HFF-Myc (cell line): ENCODE data around the gene MAB21L2.

ENCODE experiments used
- DNase-seq: peaks from one replicate; pipeline ENCODE4 v3.0.0-alpha.2; 2011; ENCODE audit warnings: low read depth; ENCODE audit errors: extremely low read depth
- H3K4me3 ChIP-seq: replicated peaks from 2 replicates; pipeline ENCODE4 v1.5.1; 2011; ENCODE audit warnings: low read depth, mild to moderate bottlenecking, control low read depth, low read length
- CTCF ChIP-seq: IDR thresholded peaks from 2 replicates; pipeline ENCODE4 v1.5.1; 2012; ENCODE audit warnings: mild to moderate bottlenecking, low read depth, low read length, control low read depth; ENCODE audit errors: missing control alignments

The MAB21L2 gene

GRCh38 chr4:150632639-150633038, 50.7 kb downstream of the MAB21L2 start:
- no peak for DNase-seq
- TF ChIP-seq CTCF = no peak
- H3K4me3 ChIP-seq = no peak overlapping the region
